Measurements from ENCODE around the gene LMAN1L.
A peak's percentile ranks its signal among the peaks of the same experiment; 100 is the strongest.

The LMAN1L gene

DNA sequence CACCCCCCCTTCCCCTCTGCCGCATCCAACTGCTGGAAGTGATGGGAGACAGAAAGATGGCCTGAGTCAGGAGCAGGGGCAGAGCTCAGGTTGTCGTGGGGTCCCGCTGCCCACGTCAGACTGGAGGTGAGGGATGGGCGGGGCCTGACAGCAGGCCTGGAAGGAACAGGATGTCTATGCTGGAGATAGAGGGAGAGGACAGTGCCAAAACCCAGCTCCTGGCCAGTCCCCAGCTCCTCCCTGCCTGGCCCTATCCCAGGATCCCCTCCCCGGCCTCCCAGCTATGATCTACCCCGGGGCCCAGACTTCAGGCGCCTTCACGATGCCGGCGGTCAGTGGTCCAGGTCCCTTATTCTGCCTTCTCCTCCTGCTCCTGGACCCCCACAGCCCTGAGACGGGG lies at the start of gene LMAN1L:
LMAN1L (plus strand) TSS at position 303 of the 400 bp plus-strand sequence; CDS start at position 323, 20 bp downstream.
- no peak for DNase-seq

DNA sequence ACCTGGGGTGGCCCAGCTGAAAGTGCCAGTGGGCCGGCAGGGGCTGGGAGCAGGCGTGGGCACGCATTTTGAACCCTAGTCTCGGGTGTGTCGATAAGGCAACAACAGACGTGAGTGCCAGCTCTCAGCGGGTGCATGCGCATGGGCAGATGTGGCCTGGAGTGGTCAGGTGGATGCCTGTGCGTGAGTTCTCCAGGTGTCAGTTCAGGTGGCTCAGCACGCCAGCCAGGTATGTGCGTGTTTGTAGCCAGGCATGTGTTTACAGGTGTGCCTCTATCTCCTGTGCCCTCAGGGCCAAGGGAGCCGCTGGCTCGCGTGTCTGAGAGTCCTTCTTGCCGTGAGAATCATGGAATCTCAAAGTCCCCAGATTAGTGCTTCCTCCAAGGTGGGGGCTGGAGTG lies 49.2 kb upstream of the LMAN1L start:
- no peak for DNase-seq

DNA sequence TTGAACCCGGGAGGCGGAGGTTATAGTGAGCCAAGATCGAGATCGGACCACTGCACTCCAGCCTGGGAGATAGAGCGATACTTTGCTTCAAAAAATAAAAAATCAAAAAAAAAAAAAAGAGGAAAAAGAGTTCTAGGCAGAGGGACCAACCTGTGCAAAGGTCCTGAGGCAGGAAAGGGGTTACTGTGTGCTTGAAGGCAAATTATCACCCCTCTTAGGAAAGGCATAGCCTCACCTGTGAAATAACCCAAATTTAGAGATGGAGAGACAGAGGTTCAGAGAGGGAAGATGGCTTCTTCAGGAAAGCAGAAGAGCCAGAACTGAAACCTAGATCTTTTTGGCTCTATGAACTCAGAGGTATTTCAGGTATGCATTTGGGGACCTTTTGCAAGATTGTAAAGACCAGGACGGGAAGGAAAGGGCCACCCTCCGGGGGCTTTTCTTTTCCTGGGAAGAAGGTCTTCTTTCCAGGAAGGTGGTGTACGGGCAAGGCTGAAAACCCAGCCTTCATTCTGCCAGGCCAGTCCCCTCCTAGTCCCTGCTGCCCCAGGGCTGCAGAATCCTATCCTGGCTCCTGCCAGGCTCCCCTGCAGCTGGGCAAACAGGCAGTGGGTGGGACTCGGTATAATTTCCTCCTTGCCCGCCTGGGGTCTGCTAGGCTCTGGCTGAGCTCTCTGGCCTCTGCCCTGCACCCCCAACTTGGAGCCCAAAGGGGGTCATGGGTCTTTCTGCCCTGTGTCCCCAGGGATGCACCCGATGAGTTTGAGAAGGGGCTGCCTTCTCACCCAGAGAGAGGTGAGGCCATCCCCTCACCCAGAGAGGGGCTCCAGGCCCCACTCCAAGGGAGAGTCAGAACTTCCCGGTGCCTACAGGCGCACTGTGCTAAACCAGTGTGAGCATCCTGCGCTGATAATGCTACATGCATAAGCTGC lies 45.2 kb upstream of the LMAN1L start:
- no peak for DNase-seq

DNA sequence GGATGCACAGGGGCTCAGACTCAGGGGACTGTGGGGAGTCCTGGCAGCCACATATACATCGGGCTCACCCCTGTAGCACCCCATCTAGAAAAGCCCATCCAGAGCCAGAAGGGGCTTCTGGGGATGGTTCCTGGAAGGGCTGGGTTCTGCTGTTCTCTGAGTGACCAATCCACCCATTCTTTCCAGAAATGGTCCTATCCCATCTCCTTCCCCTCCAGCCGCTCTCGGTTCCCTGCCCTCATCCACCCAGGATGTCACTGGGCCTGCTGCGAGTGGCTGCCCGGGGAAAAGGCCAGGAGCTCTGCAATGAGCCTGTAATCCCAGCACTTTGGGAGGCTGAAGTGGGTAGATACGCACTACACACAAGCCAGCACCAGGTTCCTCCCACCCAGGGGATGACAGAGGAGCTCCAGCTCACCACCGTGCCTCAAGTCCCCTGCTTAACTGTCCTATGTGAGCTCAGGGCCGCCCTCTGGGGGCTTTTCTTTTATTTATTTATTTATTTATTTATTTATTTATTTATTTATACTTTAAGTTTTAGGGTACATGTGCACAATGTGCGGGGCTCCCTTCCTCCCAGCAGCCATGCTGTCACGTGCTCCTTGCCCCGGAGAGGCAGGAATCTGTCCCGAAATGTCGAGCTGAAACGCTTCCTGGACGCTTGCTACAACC lies 44.4 kb upstream of the LMAN1L start:
- no peak for DNase-seq

- DNase-seq: no peak
These were observed 43.8 kb upstream of the LMAN1L start for GRCh38 chr15:74768771-74769342.

DNA sequence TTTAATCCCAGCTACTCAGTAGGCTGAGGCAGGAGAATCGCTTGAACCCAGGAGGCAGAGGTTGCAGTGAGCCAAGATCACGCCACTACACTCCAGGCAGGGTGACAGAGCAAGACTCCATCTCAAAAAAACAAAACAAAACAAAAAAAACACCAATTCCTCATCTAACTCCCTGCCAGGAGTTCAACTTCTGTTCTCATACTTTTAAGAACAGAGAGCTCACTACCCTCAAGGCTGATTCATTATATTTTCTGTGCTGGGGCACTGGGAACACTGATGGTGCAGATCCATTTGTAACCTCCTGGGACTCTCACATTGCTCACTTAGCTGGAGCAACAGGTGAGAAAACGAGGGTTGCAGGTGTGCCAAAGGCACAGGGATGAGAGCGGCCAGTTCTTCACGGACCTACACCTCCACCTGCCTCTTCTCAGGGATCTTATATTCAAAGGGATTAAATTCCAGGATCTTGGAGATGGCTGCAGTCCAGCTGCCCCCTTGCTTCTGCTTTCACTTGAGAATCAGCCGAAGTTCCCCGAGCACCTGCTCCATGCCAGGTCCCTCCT lies 43.1 kb upstream of the LMAN1L start:
- DNase-seq: no peak

- DNase-seq: no peak
These were observed 42.3 kb upstream of the LMAN1L start for GRCh38 chr15:74770211-74770903.

GRCh38 chr15:74773329-74773728 lies 39.3 kb upstream of the LMAN1L start:
- DNase-seq: no peak

- DNase-seq: no peak
These were observed 38.8 kb upstream of the LMAN1L start for GRCh38 chr15:74773731-74774252.

GRCh38 chr15:74775132-74775562 lies 37.5 kb upstream of the LMAN1L start:
- no peak for DNase-seq

- no peak for DNase-seq
These were observed 36.7 kb upstream of the LMAN1L start for GRCh38 chr15:74775894-74776293.

DNA sequence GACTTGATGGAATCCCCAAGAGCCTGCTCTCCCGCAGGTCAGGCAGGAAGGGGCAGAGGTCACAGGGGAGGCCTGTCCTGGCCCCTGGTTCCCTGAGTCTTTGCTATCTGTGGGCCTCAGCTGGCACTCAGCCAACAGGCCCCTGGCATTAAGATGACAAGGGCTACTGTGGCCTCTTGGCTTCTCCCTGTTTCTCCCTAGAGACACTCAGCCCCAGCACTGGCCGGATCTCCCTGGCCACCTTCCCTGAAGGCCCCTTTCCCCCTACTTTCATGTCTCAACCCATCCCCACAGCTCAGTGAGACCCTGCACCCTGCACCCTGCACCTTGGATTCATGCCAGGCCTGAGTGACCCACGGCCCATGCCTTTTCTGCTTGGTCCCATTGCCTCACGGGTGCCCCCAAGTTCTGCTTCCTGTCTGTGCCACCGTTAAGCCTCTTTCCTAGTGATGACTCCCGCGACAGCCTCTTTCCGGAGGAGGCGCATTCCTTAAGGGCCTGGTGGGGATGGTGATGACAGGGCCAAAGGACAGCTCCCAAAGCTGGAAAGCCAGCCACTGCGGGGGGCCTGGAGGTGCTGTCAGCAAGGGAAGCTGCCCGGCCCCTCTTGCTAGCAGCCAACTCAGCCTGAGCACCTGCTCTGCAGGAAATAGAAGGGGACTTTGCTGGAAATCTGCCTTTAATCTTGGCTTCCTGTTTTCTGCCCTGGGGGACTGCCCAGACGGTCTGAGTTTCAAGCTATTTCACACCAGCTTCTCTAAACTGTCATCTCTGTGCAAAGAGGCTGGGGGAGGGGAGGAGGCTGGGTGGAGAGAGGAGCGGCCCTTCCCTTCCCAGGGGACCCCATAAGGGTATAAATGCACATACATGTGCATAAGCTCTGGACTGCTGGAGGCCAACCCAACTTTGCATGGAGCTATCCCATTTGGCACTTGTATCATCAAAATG lies 35.5 kb upstream of the LMAN1L start:
- DNase-seq: no peak

DNA sequence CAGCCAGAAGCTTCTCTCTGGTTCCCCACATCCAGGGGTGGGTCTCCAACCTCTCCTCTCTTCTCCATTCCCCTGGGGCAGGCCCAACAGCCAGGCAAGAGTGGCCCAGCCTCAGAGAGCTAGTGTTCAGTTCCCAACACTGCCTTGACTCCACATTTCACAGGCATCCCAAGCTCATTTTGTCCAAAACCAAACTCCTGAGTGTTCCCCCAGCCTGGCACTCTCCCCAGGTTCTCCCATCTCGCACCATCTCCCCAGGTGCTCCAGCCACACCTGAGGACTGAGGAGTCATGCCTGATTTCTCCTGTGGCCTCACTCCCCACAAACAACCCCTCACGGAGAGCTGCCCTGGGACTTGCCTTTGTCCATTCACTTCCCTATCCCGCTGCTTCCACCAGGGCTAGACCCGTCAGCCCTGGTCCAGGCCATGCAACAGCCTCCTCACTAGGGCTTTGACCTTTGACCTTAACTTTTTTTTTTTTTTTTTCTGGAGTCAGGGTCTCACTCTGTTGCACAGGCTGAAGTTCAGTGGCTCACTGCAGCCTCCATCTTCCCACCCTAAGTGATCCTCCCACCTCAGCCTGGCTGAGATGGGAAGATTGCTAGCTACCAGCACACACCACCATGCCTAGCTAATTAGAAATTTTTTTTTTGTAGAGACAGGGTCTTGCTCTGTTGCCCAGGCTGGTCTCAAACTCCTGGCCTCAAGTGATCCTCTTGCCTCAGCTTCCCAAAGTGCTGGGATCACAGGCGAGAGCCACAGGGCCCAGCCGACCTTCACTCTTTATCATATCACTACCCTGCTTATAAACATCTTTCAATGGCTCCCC lies 34.7 kb upstream of the LMAN1L start:
- DNase-seq: no peak

GRCh38 chr15:74778599-74778970 lies 34.0 kb upstream of the LMAN1L start:
- DNase-seq: no peak

DNA sequence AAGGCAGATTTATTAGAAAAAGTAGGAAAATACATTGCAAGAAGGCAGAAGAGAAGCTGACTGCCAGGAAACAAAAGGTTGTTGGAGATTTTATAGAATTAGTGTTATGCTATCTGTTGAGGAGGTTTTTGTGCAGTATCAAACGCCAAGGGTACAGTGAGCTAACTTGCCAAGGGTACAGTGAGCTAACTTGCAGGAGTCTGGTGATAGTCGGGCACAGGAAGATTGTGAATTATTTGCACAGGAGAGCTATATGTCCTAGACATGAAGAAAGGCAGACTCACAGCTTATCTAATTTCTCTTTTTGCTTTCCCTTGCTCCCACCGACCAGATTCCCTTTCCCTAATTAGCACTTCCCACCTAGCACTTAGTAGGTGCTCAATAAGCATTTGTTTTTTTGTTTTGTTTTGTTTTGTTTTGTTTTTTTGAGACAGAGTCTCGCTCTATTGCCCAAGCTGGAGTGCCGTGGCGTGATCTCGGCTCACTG lies 33.4 kb upstream of the LMAN1L start:
- DNase-seq: no peak

- no peak for DNase-seq
These were observed 31.9 kb upstream of the LMAN1L start for GRCh38 chr15:74780523-74781430.

DNA sequence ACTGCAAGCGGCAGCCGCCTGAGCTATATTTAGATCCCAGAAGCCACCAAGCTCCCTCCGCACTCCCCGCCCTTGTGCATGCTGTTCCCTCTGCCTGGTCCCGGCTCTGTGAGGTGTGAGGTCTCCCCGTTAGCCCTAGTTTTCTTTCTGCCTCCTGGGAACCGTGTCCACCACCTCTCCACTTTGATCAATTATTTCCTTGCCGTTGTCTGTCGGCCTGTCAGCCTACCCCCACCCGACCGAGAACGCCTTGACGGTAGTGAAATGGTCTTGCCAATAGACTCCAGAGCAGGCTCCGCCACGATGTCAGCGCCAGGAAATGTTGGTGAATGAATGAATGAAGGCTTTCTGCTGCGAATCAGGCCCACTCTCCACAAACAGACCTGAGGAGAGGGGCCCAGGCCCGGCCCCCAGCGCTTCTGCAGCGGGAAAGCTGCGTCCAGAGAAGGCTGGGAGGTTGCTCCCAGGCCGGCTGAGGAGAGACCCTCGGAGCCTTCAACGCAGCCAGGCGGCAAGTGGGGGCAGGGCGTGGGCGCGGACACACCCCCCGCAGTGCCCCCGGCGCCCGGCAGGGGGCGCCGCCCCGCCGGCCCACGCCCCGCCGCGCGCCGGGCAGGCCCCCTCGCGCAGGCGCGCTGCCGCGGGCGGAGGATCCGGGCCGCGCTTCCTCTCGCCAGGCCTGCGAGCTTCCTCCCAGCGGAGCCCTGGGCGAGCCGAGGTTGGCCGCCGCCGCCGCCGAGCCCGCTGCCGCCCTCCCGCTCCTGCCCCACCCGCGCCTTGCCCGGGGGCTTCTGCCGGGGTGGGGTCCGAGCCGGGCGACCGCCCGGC lies 31.0 kb upstream of the LMAN1L start, which contains the start of gene CSK:
CSK (plus strand) TSS at position 650 of the 828 bp plus-strand sequence. CDS start 16,218 bp downstream, outside the sequence.
- DNase-seq: peak; percentile 30

All from GOT3 (cell line).